Activated naive CD4-positive, alpha-beta T cell treated with anti-CD3 and anti-CD28 coated beads, Interleukin-2, amount 10 ng/mL, durations not matched to agents 7 days and 5 days (primary cell): ENCODE data around the gene KDM7A.
"Not testable (repeated sequence)": the region's sequence is repeated elsewhere in the genome, so short reads cannot be mapped to it uniquely, and the experiment has no call there.

Experiments
- CTCF ChIA-PET: fragments of 350-600 bp; sonication (Branson Sonifier 250); formaldehyde crosslinking; loops from one replicate; lab custom pipeline; 2021; ENCODE audit warnings: antibody characterized with exemption; lab: Charles Lee
- DNase-seq: peaks from one replicate; pipeline ENCODE4 v3.0.0-alpha.2; 2020
- H3K27ac Mint-ChIP-seq: one replicate; pipeline ENCODE4 v1.8.0; 2021; ENCODE audit warnings: mild to moderate bottlenecking, moderate library complexity, mixed read lengths
- H3K27me3 Mint-ChIP-seq: one replicate; pipeline ENCODE4 v1.8.0; 2021; ENCODE audit warnings: mild to moderate bottlenecking, mixed read lengths
- H3K36me3 Mint-ChIP-seq: one replicate; pipeline ENCODE4 v1.8.0; 2021; ENCODE audit warnings: mixed read lengths
- H3K4me1 Mint-ChIP-seq: one replicate; pipeline ENCODE4 v1.8.0; 2021; ENCODE audit warnings: mixed read lengths
- H3K4me3 Mint-ChIP-seq: one replicate; pipeline ENCODE4 v1.8.0; 2021; ENCODE audit warnings: mild to moderate bottlenecking, moderate library complexity, mixed read lengths
- H3K9me3 Mint-ChIP-seq: one replicate; pipeline ENCODE4 v1.8.0; 2021; ENCODE audit warnings: mixed read lengths

The KDM7A gene

DNA sequence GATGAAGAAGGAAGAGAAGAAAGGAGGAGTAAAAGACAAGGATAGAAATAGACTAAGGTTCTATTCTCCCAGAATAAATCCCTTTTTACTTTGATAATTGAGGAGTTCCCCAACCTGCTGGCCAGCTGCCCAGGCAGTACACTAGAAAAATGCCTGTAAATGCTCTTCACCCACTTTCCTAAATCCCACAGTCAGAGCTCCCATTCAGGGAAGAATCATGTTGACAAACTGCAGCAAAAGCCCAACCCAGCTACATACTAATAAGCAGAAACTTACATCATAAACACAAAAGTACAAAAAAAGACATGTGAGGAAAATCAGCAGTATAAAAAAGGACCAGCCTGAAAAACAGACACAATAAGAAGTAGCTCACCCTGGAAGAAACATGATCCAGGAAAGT is 15.8 kb upstream of the KDM7A start:
- peaks cover 7% of the 10 kb centered on the region for H3K9me3 Mint-ChIP-seq
- no peaks in the 10 kb centered on the region for H3K36me3 Mint-ChIP-seq
- H3K4me1 Mint-ChIP-seq, result peaks cover 18% of the 10 kb centered on the region
- DNase-seq, result no peak
- CTCF ChIA-PET, result interaction anchor here (2.0 kb wide), 1 partner anchor 16 kb away, joined by 7 read pairs; the partner anchor contains the start of gene KDM7A
- H3K4me3 Mint-ChIP-seq, result no peak overlapping the region
- peaks cover 23% of the 10 kb centered on the region for H3K27me3 Mint-ChIP-seq
- no peak overlapping the region for H3K27ac Mint-ChIP-seq

DNA sequence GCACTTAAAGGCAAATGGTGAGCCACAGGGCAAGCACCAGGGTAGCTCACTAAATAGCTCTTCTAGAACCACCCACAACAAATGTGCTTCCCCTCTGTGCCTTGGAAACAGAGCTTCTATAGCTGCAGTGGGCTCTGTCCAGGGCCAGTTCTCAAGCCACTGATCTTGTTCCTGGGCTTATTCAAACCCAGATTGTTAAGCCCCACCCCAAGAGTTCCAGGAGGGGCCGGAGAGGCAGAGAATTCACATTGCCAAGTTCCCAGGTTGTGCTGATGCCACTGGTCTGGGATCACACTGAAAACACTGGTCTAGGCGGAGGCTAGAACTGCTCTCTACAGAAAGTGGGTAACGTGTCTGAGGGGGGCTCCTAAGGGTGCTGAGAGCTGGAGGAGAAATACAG is 15.4 kb upstream of the KDM7A start:
- CTCF ChIA-PET, result interaction anchor here (2.0 kb wide), 1 partner anchor 15 kb away, joined by 7 read pairs; the partner anchor contains the start of gene KDM7A
- Mint-ChIP-seq H3K4me1 (peaks cover 18% of the 10 kb centered on the region), H3K36me3 (no peaks in the 10 kb centered on the region), H3K27me3 (peaks cover 23% of the 10 kb centered on the region), H3K27ac (peak overlapping the region; percentile 43), H3K4me3 (no peak overlapping the region), H3K9me3 (peaks cover 7% of the 10 kb centered on the region)
- DNase-seq, result no peak

DNA sequence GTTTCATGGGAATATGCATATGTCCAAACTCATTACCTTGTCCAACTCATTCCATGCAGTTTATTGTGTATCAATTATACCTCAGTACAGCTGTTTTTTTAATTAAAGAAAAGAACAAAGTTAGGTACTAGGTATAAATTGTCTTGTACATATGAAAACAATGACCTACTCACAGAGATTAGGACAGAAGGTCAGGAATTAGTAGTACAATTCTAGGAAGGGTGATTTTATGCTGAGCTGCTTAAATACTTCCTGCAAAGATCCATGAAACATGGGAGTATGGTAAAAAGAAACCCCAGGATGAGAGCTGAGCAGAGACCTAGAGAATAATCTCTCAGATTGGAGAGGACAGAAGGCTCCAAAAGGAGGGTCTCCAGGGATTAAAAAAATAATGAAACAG is 13.8 kb upstream of the KDM7A start:
- H3K4me3 Mint-ChIP-seq, result no peak overlapping the region

DNA sequence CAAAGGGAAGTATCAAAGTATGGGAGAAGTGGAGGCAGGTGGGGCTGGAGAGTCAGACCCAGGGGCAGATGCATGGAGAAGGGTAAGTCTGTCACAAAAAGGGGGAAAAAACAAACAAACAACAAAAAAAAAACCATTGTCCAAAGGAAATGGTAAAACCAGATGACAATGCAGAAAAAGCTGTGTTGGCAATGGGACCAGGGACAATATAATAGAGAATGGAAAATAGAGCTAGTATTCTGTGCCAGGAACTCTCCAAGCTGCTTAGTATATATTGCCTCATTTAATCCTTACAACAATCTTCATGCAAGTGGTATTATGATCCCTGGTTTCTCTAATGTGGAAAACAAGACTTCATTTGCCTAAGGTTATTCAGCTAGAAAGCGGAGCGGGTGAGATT is 13.1 kb upstream of the KDM7A start:
- no peak for DNase-seq
- Mint-ChIP-seq H3K27ac (no peak overlapping the region), H3K36me3 (no peaks in the 10 kb centered on the region), H3K4me3 (no peak overlapping the region), H3K4me1 (peaks cover 8% of the 10 kb centered on the region), H3K9me3 (no peaks in the 10 kb centered on the region), H3K27me3 (peaks cover 26% of the 10 kb centered on the region)
- CTCF ChIA-PET, result no interaction called here

More for the DNA sequence above, 13.8 kb upstream of the KDM7A start:
- Mint-ChIP-seq H3K27me3 (peaks cover 23% of the 10 kb centered on the region), H3K27ac (no peak overlapping the region), H3K9me3 (no peaks in the 10 kb centered on the region), H3K4me1 (peaks cover 10% of the 10 kb centered on the region), H3K36me3 (no peaks in the 10 kb centered on the region)
- CTCF ChIA-PET, result no interaction called here
- DNase-seq, result no peak

GRCh38 chr7:140182917-140183316 is 6.1 kb upstream of the KDM7A start:
- no peak overlapping the region for H3K27ac Mint-ChIP-seq
- H3K36me3 Mint-ChIP-seq, result peaks cover 8% of the 10 kb centered on the region
- H3K9me3 Mint-ChIP-seq, result peaks cover 6% of the 10 kb centered on the region
- CTCF ChIA-PET, result no interaction called here
- peaks cover 12% of the 10 kb centered on the region for H3K4me1 Mint-ChIP-seq
- no peak overlapping the region for H3K4me3 Mint-ChIP-seq
- peaks cover 48% of the 10 kb centered on the region for H3K27me3 Mint-ChIP-seq
- DNase-seq, result no peak

- Mint-ChIP-seq H3K36me3 (peaks cover 13% of the 10 kb centered on the region), H3K27ac (peak overlapping the region; percentile 9), H3K9me3 (peaks cover 6% of the 10 kb centered on the region), H3K4me3 (no peak overlapping the region), H3K4me1 (peaks cover 29% of the 10 kb centered on the region), H3K27me3 (peaks cover 47% of the 10 kb centered on the region)
- CTCF ChIA-PET, result no interaction called here
- no peak for DNase-seq
Observed at GRCh38 chr7:140179339-140179738, 2.6 kb upstream of the KDM7A start.

GRCh38 chr7:140176122-140176701 is 571 bp downstream of the KDM7A start:
- Mint-ChIP-seq H3K27ac (peak overlapping the region; percentile 95), H3K27me3 (peaks cover 25% of the 10 kb centered on the region), H3K9me3 (peaks cover 6% of the 10 kb centered on the region), H3K4me1 (peaks cover 44% of the 10 kb centered on the region), H3K4me3 (peak overlapping the region; percentile 93), H3K36me3 (peaks cover 16% of the 10 kb centered on the region)
- peak; percentile 24 for DNase-seq
- CTCF ChIA-PET, result interaction anchor here (1.2 to 2.5 kb wide), 3 partner anchors 35 to 127 kb away, joined by 3 to 9 read pairs (median 5); no protein-coding TSS in a partner anchor

- peaks cover 25% of the 10 kb centered on the region for H3K27me3 Mint-ChIP-seq
- peak overlapping the region; percentile 87 for H3K4me3 Mint-ChIP-seq
- peaks cover 16% of the 10 kb centered on the region for H3K36me3 Mint-ChIP-seq
- H3K4me1 Mint-ChIP-seq, result peaks cover 49% of the 10 kb centered on the region
- DNase-seq, result peak; percentile 96
- peak overlapping the region; percentile 95 for H3K27ac Mint-ChIP-seq
- peaks cover 6% of the 10 kb centered on the region for H3K9me3 Mint-ChIP-seq
- CTCF ChIA-PET, result interaction anchor here (1.2 to 2.5 kb wide), 2 partner anchors 56 to 128 kb away, joined by 3 to 9 read pairs; no protein-coding TSS in a partner anchor
Observed at GRCh38 chr7:140175221-140176121, 1.3 kb downstream of the KDM7A start.

- H3K4me1 Mint-ChIP-seq, result peaks cover 53% of the 10 kb centered on the region
- no peak for DNase-seq
- H3K4me3 Mint-ChIP-seq, result no peak overlapping the region
- CTCF ChIA-PET, result interaction anchor here (1.5 to 2.5 kb wide), 2 partner anchors 129 to 152 kb away, joined by 4 to 9 read pairs; no protein-coding TSS in a partner anchor
- H3K27ac Mint-ChIP-seq, result no peak overlapping the region
- peaks cover 13% of the 10 kb centered on the region for H3K36me3 Mint-ChIP-seq
- H3K27me3 Mint-ChIP-seq, result peaks cover 16% of the 10 kb centered on the region
- H3K9me3 Mint-ChIP-seq, result peaks cover 4% of the 10 kb centered on the region
Observed at GRCh38 chr7:140174217-140174616, 2.6 kb downstream of the KDM7A start.

DNA sequence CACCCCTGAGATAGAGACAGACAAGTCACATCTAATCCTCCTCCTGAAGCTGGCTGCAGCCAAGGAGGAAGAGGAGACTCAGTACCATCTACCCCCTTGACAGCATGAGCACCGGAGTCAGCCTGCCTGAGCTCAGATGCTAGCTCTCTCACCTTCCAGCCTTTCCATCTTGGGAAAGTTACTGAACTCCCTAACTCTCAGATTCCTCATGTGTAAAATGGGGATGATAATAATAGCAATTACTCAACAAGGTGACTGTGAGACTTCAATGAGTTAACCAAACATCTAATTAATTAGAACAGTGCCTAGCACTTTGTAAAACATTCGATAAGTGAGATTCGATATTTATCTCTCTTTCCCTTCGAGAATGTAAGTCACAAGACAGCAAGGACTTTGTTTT is 6.4 kb downstream of the KDM7A start:
- CTCF ChIA-PET, result interaction anchor here (0.6 kb wide), 1 partner anchor 191 kb away, joined by 3 read pairs; no protein-coding TSS in a partner anchor
- no peak overlapping the region for H3K27ac Mint-ChIP-seq
- no peak overlapping the region for H3K4me3 Mint-ChIP-seq
- no peak for DNase-seq
- H3K36me3 Mint-ChIP-seq, result peaks cover 2% of the 10 kb centered on the region
- H3K9me3 Mint-ChIP-seq, result no peaks in the 10 kb centered on the region
- no peaks in the 10 kb centered on the region for H3K27me3 Mint-ChIP-seq
- H3K4me1 Mint-ChIP-seq, result peaks cover 57% of the 10 kb centered on the region

GRCh38 chr7:140168816-140169215 is 8.0 kb downstream of the KDM7A start:
- Mint-ChIP-seq H3K36me3 (peaks cover 2% of the 10 kb centered on the region), H3K27me3 (no peaks in the 10 kb centered on the region), H3K4me1 (peaks cover 56% of the 10 kb centered on the region), H3K9me3 (no peaks in the 10 kb centered on the region), H3K27ac (no peak overlapping the region), H3K4me3 (no peak overlapping the region)
- CTCF ChIA-PET, result interaction anchor here (0.6 to 1.7 kb wide), 3 partner anchors 124 to 138 kb away, joined by 3 to 4 read pairs (median 3); no protein-coding TSS in a partner anchor
- no peak for DNase-seq

- H3K9me3 Mint-ChIP-seq, result no peaks in the 10 kb centered on the region
- H3K27ac Mint-ChIP-seq, result no peak overlapping the region
- DNase-seq, result no peak
- H3K4me1 Mint-ChIP-seq, result peaks cover 54% of the 10 kb centered on the region
- CTCF ChIA-PET, result interaction anchor here (0.6 to 0.9 kb wide), 2 partner anchors 17 to 163 kb away, joined by 3 read pairs; no protein-coding TSS in a partner anchor
- H3K4me3 Mint-ChIP-seq, result no peak overlapping the region
- no peaks in the 10 kb centered on the region for H3K36me3 Mint-ChIP-seq
- no peaks in the 10 kb centered on the region for H3K27me3 Mint-ChIP-seq
Observed at GRCh38 chr7:140165422-140165821, 11.4 kb downstream of the KDM7A start.

- H3K36me3 Mint-ChIP-seq, DNase-seq, H3K9me3 Mint-ChIP-seq, H3K27ac Mint-ChIP-seq, H3K4me3 Mint-ChIP-seq, CTCF ChIA-PET, H3K27me3 Mint-ChIP-seq: not testable (repeated sequence)
- peaks cover 48% of the 10 kb centered on the region for H3K4me1 Mint-ChIP-seq
Observed at GRCh38 chr7:140162081-140162480, 14.7 kb downstream of the KDM7A start.

GRCh38 chr7:140161047-140161446 is 15.7 kb downstream of the KDM7A start:
- no peaks in the 10 kb centered on the region for H3K9me3 Mint-ChIP-seq
- no peaks in the 10 kb centered on the region for H3K27me3 Mint-ChIP-seq
- peaks cover 7% of the 10 kb centered on the region for H3K36me3 Mint-ChIP-seq
- H3K4me1 Mint-ChIP-seq, result peaks cover 54% of the 10 kb centered on the region
- no peak for DNase-seq
- CTCF ChIA-PET, result no interaction called here
- H3K4me3 Mint-ChIP-seq, result no peak overlapping the region
- H3K27ac Mint-ChIP-seq, result no peak overlapping the region
